ENCODE measurements around the gene SLC12A4. TPM values are rescaled to one million over a fixed set of nuclear protein-coding genes. Genes with fewer than 3 reads are reported as not detected.

Gene SLC12A4
- total and polyA plus RNA-seq, 2 of the 13 experiments (the other 11 are each of a cell fraction or from before 2014, with no cell fraction given) = 65.1 to 84.3 TPM

GRCh38 chr16:67987460-67988160 is 19.2 kb upstream of the SLC12A4 start (continued):
- TF ChIP-seq, protein P1, sequence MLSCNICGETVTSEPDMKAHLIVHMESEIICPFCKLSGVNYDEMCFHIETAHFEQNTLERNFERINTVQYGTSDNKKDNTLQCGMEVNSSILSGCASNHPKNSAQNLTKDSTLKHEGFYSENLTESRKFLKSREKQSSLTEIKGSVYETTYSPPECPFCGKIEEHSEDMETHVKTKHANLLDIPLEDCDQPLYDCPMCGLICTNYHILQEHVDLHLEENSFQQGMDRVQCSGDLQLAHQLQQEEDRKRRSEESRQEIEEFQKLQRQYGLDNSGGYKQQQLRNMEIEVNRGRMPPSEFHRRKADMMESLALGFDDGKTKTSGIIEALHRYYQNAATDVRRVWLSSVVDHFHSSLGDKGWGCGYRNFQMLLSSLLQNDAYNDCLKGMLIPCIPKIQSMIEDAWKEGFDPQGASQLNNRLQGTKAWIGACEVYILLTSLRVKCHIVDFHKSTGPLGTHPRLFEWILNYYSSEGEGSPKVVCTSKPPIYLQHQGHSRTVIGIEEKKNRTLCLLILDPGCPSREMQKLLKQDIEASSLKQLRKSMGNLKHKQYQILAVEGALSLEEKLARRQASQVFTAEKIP (CRISPR knock-in tag; IDR thresholded peaks at IDR 0.05; ENCODE audit: borderline replicate concordance) = no peak
- TF ChIP-seq AHR (CRISPR knock-in tag; IDR thresholded peaks at IDR 0.05) (peak; percentile 25; the same call in 1 of the 2 replicates), HDAC6 (IDR thresholded peaks at IDR 0.05; ENCODE audit: low read depth, low read length) (no peak), ZNF33A (CRISPR knock-in tag; IDR thresholded peaks at IDR 0.05; ENCODE audit: borderline replicate concordance) (no peak), ZNF275 (CRISPR knock-in tag; IDR thresholded peaks at IDR 0.05; ENCODE audit: borderline replicate concordance) (no peak), NRL (CRISPR knock-in tag; IDR thresholded peaks at IDR 0.05; ENCODE audit: borderline replicate concordance) (0 out of 2 replicates have a peak, but pooled peaks have one; percentile 41), ELF4 (CRISPR knock-in tag; IDR thresholded peaks at IDR 0.05; ENCODE audit: borderline replicate concordance) (no peak), ARHGAP35 (CRISPR knock-in tag; IDR thresholded peaks at IDR 0.05; ENCODE audit: borderline replicate concordance) (0 out of 2 replicates have a peak, but pooled peaks have one; percentile 60), MEIS2 (CRISPR knock-in tag; IDR thresholded peaks at IDR 0.05) (no peak), PRMT3 (CRISPR knock-in tag; IDR thresholded peaks at IDR 0.05; ENCODE audit: borderline replicate concordance, low read depth) (no peak), ZNF224 (CRISPR knock-in tag; IDR thresholded peaks at IDR 0.05) (0 out of 2 replicates have a peak, but pooled peaks have one; percentile 62), ZBTB42 (CRISPR knock-in tag; IDR thresholded peaks at IDR 0.05) (no peak), RARA (CRISPR knock-in tag; IDR thresholded peaks at IDR 0.05) (no peak), ZNF263 (CRISPR knock-in tag; IDR thresholded peaks at IDR 0.05) (peak; percentile 58; the same call in 1 of the 2 replicates), ZNF891 (CRISPR knock-in tag; IDR thresholded peaks at IDR 0.05) (peak; percentile 34; the same call in 1 of the 2 replicates), SP5 (CRISPR knock-in tag; IDR thresholded peaks at IDR 0.05; ENCODE audit: borderline replicate concordance, low read depth) (no peak), NR2C2 (CRISPR knock-in tag; IDR thresholded peaks at IDR 0.05; ENCODE audit: borderline replicate concordance) (0 out of 2 replicates have a peak, but pooled peaks have one; percentile 22), ZNF264 (CRISPR knock-in tag; IDR thresholded peaks at IDR 0.05) (no peak), PAF1 (CRISPR knock-in tag; IDR thresholded peaks at IDR 0.05) (no peak), GABPA (IDR thresholded peaks at IDR 0.05; ENCODE audit: low read depth, low read length) (no peak), GABPA (CRISPR knock-in tag; IDR thresholded peaks at IDR 0.05; ENCODE audit: low read depth) (peak; percentile 40; the same call in 1 of the 2 replicates), ZNF720 (CRISPR knock-in tag; IDR thresholded peaks at IDR 0.05) (no peak), TCF7L2 (IDR thresholded peaks at IDR 0.05; ENCODE audit: low read depth, low read length) (no peak), GLI4 (CRISPR knock-in tag; IDR thresholded peaks at IDR 0.05; ENCODE audit: borderline replicate concordance) (no peak), SIX1 (CRISPR knock-in tag; IDR thresholded peaks at IDR 0.05; ENCODE audit: borderline replicate concordance) (no peak), SRY (CRISPR knock-in tag; IDR thresholded peaks at IDR 0.05) (peak; percentile 65; the same call in 1 of the 2 replicates), FOXP4 (CRISPR knock-in tag; IDR thresholded peaks at IDR 0.05) (no peak)
